Measurements from ENCODE around the gene STIM2.
"Not testable (repeated sequence)": the region's sequence is repeated elsewhere in the genome, so short reads cannot be mapped to it uniquely, and the experiment has no call there.

The STIM2 gene

DNA sequence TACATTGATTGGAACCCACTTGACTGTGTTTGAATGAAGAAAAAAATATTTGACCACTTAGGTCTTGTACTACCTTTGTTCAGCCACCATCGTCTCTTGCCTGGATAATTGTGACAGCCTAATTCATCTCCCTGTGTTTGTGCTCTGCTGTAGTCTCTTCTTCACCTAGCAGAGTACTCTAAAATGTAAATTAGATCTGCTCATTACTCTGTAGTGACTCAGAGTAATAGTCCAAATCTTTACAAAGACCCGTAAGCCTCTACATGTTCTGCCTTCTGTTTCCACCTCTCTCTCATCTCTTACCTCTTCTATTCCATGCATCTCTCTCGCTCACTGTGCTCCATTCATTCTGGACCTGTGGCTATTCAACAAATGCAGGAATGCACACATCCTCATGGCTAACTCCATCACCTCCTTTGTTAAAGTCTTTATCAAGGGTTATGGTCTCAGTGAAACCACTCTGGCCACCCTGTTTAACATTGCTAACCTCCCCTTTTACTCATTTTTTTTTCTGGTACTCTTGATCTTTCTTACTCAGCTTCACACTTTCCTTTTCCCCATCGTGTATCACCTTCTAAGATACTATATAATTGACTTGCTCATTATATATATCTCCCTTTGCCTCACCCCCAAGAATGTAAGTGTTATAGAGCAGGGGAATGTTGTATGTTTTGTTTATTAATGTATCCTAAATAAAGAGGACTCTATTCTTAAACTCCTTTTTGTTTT is 98.4 kb downstream of the STIM2 start:
- DNase-seq: no peak

GRCh38 chr4:26959654-26960047 is 99.0 kb downstream of the STIM2 start:
- no peak for DNase-seq

GRCh38 chr4:26962720-26963119 is 102.1 kb downstream of the STIM2 start:
- no peak for DNase-seq

- no peak for DNase-seq
Measured at GRCh38 chr4:26964512-26964911, 103.9 kb downstream of the STIM2 start.

DNA sequence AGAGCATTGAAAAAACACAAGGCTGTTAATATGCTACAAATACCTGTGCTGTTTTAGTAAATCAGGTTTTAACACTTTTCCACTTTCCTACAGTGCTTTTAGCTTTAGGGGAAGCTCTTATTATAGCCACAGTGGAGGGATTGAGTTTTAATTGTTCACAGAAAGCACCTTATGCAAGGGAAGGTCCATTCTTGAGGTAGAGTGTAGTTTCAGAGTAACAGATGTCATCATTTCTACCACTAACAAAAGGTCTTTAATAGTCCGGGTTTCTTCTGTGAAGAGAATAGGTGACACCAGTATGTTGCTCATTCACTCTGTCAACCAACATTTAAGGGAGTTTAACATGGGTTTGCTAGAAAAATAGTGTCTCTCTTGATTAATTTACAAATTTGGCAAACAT is 104.4 kb downstream of the STIM2 start:
- DNase-seq: no peak

GRCh38 chr4:26975464-26976181 is 115.0 kb downstream of the STIM2 start:
- not testable (repeated sequence) for DNase-seq

- DNase-seq: no peak
Measured at GRCh38 chr4:26978387-26979053, 117.9 kb downstream of the STIM2 start.

- DNase-seq: no peak
Measured at GRCh38 chr4:26984896-26985295, 124.3 kb downstream of the STIM2 start.

GRCh38 chr4:26985873-26986272 is 125.2 kb downstream of the STIM2 start:
- DNase-seq: no peak

GRCh38 chr4:26987191-26987590 is 126.5 kb downstream of the STIM2 start:
- DNase-seq: no peak

- no peak for DNase-seq
Measured at GRCh38 chr4:26991057-26991456, 130.4 kb downstream of the STIM2 start.

DNA sequence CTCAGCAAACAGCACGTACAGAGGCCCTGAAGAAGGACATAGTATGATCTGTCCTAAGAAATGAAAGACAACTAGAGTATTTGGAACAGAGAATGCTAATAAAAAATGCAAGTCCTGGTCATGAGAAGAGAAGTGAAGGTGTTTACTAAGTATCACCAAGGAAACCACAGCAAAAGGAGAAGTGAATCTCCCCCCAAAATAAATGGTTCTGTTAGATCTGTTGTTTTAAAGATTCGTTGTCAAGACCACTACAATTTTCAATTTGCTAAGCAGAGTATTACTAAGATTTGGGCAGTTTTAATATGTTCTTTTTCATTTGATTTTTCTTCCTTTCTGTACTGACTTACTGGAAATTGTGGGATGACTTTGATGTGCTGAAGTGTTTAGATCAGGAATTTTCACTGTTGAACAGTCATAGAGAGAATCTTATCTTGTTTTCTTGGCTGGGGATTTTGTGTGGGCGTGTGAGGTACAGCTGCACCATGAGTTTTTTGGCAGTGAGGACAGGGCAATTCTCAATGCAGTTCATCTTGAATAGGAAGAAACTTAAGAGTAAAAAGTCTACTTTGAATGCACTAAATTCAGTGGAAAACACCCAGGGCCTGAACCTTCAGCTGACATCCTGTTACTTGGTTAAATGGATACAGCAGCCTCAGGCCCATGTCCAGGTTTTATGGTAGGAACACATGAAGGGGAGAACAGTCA is 132.2 kb downstream of the STIM2 start:
- DNase-seq: peak; percentile 30 to 65

GRCh38 chr4:26993539-26993938 is 132.9 kb downstream of the STIM2 start:
- DNase-seq: no peak

GRCh38 chr4:26993967-26994366 is 133.3 kb downstream of the STIM2 start:
- DNase-seq: no peak

GRCh38 chr4:26995316-26995715 is 134.7 kb downstream of the STIM2 start:
- no peak for DNase-seq

- no peak for DNase-seq
Measured at GRCh38 chr4:26996745-26997144, 136.1 kb downstream of the STIM2 start.

DNA sequence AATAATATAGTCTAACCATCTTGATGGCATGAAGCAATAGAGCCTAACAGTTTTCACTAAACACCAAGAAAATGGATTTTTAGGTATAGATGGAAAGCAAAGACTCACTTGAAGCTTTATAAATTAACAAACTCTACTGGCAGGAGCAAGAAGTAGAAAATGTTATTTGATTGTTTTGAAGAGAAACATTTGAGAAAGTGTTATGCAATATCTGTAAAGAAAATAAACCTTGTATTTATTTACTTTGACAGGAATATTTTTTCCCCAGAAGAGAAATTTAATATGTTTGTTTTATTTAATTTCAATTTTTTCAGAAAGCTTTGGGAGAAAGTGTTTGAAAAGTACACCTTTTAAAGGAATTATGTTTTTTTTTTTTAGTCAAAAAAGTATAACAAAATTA is 139.0 kb downstream of the STIM2 start:
- DNase-seq: no peak

DNA sequence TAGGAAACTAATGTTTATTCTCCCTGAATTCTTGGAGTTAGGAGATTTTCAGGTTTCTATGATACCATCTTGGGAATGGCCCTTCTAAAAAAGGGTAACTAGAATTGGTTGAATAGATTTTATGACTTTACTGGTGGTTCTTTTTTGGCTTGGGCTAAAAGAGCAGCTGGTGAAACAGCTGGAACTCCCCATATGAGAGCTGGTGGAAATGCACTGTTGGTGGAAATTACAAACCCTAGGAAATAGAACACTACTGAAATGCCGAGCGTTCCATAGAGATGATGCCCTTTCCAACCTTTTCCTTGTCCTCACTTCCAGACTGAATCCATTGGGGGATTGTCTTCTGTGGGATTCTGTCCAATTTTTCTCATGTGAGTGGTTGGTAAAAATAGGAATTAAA is 139.5 kb downstream of the STIM2 start:
- DNase-seq: no peak

DNA sequence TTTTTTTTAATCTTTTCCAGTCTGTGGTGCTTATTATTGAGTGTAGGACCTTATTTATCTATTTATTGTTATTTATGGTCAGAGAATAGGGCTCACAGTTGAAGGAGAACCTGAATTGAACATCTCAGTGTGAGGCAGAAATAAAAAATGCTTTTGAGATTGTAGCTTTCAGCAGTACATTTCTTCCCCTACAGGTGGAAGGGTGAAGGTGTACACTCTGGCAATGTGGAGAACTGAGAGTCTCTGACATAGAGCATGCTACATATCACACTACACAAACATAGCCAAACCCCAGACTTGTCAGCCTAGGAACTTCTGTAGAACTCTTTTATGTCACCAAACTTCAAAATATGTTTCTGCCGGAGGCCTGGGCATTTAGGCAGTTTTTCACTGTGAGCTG is 140.2 kb downstream of the STIM2 start:
- DNase-seq: no peak

- no peak for DNase-seq
Measured at GRCh38 chr4:27001398-27002164, 140.9 kb downstream of the STIM2 start.

DNA sequence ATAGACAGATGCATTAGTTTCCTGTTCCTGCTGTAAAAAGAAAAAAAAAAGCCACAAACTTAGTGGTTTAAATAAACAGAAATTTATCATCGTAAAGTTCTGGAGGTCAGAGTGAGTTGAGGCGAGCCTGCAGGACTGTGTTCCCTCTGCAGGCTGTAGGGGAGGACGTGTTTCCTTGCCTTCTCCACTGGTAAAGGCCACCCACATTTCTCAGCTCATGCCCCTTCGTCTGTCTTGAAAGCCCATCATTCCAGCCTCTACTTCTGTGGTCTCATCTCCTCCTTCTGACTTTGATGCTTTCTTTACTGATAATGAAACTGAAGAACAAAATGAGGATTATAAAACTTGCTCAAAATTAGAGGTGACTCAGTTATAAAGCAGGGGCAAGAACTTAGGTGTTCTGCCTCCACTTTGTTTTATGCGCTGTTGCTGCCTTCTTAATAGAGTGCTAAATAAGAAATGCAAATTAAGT is 143.0 kb downstream of the STIM2 start:
- DNase-seq: no peak

DNA sequence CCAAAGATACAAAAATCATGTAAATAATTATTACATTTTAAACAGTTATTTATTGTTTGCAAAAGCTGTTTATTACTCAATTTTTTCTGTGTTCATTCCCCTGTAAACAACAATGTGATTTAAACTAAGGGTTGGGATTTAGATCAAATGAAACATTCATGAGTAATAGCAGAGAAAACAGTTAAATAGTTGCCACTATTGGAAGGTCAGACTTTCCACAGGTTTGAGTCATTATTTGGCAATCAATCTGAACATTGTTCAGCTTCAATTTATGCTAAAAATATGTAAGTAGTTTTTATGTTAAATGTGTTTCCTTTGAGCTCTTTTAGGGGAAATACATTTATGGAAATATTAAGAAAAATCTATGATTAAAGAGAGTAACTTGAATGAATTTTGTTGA is 144.9 kb downstream of the STIM2 start:
- DNase-seq: no peak

All from hippocampal formation (tissue), 2 donors.